Globus pallidus (tissue), 1 donor: ENCODE data around the gene FAM114A2.

Experiments
- DNase-seq: peaks from one replicate; pipeline ENCODE4 v3.0.0-alpha.2; 2015; ENCODE audit warnings: low spot score

FAM114A2 gene

DNA sequence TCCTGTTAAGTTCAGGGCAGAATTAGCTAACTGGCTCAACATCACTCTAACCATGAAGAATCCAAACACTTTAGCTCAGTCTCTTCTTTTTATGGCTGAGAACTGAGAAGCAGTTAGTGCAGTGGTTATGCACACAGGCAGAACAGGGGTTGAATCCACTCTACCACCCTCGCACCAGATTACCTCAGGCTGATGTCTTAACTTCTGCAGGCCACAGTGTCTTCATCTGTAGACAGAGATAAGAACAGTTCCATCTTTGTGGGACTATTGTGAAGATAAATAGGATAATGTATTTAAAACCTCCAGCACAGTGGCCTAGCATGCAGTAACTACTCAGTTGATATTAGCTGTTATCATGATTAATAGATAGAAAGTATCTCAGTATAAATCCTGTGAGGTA lies 54.8 kb downstream of the FAM114A2 start:
- no peak for DNase-seq

DNA sequence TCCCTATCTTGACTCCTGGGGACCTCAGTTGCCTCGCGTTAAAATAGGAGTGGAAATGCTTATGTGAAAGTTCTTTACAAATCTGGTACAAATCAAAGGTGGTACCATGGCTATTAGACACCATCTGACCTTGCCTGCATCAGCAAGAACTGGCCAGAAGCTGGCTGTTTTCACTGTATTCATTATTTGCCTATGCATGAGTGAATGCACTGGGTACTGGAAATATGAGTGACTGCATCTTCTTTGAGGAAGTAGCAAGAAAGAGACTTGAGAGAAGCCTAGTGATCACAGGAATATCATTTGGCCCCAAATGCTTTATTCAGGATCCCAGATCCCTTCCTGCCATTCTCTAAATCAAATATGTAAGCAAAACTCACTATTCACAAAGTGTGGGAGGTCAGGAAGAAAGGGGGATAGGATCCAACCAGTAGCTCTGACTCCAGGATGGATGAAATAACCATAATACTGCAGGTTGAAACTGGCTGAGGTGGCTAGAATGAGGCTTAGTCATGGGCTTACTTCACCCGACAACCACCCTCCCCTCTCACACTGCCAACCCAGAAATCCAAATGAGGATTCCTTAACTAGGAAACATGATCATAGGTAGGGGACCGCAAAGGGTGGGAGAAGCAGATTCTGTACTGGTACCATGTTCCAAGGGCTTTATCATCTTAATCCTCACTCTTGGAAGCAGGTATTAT lies 56.7 kb downstream of the FAM114A2 start:
- no peak for DNase-seq

DNA sequence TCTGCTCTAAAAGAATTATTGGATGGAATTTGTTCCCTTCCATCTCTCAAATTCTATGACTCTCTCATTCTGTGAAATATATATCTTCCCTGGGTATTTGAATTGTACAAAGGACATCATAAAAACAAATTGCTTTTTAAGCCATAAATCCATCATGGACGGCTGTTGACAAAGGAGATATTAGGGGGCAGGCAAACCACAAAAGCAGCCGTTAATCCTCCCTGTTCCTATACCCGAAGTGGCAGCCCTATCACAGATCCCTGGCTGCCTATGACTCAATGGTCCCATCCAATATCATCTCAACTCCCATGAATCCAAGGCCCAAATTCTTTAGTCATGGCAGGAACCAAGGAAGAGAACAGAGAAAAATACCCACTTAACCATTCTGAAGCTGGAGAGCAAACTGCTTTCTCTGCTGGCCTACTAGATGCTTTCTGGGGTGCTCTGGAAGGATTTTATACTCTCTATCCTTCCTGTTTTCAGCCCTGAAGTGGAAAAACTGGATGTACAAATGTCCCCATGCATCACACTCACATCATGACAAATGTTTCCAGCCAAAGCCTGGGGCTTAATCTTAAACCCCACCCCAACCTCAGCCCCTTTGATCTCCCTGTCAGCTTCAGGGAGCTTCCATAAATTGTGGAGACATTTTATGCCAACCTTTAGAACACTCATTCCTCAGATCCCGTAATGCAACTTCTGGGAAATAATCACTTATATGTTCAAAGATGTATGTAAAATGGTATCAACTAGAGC lies 59.5 kb downstream of the FAM114A2 start:
- no peak for DNase-seq

DNA sequence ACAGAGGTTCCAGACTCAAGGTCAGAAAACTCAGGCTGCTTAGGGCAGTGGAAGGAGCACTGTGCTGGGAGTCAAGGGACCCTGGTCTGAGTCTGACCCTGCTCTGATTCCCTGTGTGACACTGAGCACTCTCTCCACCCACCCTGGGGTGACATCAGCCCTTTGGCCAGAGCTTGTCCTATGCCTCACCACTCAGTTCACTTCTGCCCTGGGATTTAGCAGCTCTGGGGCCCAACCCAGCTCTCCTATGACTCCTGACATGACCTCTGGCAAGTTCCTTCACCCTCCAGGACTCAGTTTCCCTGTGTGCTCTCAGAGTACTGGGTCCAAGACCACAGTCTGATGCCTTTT lies 63.9 kb downstream of the FAM114A2 start:
- no peak for DNase-seq

DNA sequence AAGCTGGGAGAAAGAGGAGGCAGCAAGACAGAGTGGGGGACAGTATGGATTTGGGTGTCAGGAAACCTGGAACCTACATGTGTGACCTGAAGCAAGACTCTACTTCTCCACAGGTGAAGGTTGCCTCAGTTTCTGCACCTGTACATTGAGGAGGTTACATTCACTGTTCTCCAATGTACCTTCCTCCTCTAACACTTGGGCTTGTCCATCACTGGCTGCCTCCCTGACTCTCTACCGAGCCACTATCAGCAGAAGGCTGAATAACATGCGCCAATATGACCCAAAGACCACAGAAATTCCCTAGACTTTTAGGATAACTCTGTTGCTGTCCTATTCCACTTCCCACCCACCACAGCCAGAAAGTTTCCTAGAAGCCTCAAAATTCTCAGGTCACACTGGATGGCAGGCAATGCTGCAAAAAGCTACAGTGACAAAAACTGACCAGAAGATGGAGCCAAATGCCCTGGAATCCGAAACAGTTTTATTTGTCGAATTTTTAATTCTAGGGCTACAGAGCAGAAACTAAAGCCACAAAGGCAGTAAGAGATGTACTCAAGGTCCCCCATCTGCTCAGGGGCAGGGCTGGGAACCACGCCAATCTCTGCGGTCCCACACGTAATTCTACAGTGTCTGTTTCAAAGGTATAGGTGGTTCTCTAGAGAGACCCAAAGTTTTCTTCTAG lies 64.4 kb downstream of the FAM114A2 start:
- peak; percentile 48 for DNase-seq

DNA sequence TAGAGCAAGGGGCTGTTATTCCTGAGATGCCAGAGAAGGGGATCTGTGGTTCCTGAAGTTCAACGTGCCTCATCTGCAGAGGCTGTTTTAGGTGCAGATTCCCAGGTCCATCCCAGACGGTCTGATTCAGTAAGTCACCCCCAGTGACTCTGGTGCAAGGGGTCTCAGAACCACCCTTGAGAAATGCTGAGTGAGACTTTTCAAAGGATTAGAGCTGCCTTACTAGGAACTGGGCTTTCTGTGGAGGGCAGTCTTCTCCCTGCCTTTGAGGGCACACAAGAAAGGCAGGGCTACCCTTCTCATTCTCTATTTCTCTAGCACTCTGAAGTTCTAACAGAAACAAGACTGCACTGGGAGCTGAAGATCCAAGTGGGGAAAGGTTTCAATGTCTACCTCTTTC lies 66.5 kb downstream of the FAM114A2 start:
- DNase-seq: no peak

DNA sequence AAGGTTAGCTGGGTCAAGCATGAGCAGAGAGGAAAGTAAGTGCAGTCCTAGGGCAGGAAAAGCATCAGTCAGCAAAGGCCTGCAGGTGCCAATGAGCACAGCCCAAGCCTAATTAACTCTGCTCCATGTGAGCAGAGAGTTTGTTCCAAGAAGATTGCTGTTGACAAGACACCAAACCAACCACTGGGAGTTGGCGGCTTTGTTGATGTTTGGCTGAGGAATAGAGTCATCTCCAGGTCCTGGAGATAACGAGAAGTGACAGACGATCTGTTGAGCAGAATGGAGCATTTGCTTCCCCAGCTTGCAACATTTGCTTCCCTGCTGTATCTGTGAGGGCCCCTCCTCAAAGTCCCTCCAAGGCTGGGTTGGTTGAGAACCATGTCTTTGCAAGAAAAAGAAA lies 68.2 kb downstream of the FAM114A2 start:
- DNase-seq: no peak

DNA sequence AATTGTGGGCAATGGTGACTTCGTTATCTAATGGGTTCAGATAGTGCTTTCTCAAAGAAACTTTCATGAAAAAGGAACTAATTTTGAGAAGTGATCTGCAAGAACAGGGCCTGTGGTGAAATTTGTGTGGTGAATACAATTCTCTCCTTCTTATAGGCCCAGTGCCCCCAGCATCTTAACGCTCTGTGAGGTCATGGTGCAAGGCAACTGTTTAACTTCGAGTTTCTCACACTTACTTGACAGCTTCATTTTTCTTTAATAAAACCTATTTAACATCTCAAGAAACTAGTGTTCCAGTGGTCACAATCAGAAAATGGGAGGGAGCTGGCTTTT lies 69.2 kb downstream of the FAM114A2 start:
- no peak for DNase-seq

DNA sequence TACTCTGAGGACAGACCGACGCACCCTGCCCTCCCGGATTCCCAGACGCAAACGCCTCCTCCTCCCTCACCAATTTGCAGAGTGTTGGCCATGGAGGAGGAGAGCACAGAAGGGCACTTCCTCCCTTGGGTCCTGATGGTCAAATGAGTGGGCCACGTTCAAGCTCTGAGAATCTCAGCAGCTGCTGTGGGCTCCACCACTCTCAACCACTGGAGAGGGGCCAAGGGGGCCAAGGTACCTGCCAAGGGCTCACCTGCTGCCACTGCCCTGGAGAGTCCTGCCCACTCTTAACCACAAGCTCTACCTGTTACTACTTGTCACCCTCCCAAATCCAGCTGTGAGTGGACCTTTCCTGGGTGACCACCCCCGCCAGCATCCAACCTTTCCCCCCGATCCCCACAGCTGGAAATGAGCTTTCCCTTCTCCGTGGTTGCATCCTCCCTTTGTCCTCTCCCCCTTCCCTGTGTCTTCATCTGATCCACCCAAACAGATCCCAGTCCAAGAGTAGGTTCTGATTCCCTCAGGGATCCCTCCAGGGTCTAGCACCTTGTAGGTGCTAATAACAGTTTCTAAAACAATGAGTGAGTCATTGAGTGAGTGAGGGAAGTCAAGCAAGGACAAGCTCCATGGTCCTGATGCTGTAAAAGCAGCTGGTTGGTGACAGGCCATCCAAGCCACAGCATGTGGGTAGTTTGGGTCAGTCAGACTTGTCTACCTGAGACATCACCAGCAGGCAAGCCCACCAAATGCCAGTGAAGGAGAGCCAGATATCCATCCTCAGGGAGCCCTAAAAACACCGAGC lies 69.7 kb downstream of the FAM114A2 start:
- DNase-seq: no peak

DNA sequence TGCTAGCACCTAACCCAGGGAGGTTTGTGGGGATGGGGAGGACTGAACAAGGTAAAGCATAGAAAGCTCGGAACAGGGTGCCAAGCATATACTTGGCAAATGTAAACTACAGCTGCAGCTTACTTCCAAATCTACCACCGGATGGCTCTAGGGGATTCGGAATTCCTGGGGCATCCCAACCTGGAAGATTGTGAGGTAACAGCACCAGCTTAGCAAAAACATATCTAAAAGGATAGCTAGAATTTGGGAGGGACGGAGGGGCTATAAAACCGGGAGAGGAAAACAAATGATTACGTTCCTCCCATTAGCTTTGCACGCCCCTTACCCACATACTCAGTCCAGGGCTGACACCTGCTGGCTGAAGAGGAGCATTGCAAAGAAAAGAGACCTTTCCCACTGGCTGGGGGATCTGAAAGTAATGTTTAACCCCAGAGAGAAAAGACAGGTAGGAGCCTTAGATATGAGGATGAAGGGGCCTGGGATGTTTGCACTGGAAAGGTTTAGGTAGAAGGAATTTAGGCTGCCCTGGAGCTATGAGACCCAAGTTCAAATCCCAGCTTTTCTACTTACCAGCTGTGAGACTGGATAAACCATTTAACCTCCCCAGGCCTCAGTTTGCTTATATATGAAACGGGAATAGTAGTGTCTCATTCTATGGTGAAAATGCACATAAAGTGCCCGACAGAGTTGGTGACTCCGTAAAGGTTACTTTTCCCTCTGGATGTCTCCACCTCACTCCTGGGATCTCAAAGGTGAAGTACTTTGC lies 73.6 kb downstream of the FAM114A2 start:
- peak; percentile 33 for DNase-seq

DNA sequence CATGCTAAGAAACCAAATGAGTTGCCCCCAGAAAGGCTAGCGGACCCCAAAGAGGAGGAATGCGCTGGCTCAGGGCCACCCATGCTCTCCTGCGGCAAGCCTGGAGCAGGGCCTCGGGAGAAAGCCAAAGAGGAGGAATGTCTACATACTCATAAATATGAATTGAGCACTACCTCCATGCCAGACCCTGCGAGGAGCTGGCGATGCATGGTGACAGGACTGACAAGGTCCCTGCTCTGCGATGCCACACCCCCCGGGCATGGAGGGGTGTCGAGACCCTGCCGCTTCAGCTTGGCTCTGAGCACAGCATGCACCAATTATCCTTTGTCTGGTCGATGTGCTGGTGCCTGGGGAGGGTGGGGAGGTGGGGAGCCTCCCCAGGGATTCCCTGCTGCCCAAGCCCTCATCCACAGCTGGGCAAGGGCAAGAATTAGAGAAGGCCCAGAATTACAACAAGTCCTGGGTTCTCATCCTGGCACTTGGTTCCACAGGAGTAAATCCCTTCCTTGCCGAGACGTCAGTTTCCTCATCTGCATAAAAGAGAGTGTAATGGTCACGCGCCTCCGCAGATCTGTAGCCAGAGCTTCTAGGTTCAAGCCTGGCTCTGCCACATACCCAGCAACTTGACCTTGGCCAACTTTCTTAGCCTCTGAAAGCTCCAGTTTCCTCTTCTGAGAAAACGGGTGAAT lies 74.4 kb downstream of the FAM114A2 start:
- no peak for DNase-seq

DNA sequence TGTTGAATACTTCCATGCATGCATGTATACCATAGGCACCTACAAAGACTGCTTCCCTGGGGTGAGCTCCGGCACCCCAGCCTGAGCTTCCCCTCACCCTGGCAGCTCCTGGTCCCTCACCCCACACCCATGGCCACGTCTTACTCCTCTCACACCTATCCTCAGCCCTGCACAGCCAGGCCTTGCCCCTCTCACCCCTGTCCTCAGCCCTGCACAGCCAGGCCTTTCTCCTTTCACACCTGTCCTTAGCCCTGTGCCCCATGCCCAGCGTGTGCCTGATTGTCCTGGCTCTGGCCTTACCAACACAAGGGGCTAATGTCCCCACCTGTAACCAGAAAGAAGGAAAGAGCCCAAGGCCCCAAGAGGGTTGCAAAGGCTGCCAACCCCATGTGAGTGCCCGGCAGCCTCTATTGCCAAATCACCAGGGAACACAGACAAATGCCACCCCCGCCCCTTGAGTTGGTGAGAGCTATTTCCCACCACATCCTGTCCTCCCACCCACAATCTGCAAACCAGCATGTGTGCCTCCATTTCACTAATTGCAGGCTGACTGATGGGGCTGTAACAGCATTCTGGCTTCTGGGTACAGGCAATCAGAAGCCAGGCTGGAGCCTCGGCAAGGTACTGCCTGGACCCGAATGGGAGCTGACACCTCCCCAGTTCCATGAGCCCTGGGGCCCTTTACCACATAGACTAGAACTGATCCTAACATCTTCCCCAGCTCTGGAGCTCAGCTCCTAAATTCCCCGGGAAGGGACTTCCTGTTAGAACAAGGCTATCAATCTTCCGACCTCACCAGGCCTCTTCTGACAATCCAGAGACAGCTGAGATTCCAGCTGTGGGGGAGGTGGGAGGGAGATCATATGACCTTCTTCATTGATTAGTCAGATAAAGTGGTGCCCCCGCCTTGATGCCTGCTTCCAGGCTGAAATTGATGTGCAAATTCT lies 78.2 kb downstream of the FAM114A2 start:
- no peak for DNase-seq

DNA sequence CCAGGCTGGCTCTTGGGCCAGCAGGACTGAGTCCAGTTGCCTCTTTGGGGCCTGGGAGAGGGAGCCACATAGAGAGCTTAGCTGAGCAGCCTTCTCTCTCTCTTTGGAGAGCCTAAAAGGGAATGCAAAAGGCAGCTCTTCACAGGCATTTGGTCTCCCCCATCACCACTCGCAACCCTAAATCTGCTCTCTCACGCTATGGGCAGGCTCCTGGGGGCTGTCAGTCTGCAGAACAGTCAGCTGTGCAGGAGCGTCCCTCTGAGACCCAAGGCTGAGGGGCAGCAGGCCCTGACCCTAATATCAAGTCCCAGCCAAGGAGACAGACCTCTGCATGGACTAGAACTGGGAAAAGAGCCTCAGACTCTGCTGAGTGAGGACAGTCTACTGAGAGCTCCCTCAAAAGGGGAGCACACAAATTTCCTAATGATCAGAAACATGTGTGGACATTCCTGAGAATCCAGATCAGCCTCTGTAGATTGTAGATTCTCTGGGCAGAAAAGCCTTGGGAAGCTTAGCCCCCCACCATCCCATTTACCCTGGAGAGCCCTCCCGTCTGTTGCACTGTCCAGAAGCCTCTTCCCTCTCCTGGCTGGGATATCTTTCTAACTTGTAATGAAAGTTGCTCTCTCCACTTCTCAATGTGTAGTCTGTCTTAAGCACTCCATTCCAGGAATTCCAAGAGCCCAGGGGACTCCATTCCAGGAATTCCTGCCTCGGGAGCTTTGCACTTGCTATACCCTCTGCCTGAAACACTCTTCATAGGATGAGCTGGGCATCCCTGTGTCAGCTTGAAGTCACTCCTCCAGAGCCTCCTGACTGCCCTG lies 79.4 kb downstream of the FAM114A2 start:
- no peak for DNase-seq

DNA sequence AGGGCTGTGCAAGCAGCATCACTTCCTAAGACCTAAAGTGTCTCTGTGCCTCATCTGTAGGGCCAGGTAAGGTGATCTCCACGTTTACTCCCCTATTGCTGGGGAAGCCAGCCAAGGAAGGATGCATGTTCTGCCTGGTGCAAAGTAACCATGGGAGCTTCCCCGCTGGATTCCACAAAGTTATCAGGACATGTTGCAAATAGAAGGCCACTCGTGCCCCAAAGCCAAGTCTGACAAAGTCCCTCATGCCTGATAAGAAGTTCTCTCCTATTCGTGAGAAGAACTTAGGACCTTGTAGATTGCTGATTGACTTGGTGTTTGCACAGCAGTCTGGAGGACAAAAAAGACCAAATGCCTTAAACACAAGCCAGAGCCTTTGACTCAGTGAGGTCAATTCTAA lies 81.5 kb downstream of the FAM114A2 start:
- DNase-seq: no peak

DNA sequence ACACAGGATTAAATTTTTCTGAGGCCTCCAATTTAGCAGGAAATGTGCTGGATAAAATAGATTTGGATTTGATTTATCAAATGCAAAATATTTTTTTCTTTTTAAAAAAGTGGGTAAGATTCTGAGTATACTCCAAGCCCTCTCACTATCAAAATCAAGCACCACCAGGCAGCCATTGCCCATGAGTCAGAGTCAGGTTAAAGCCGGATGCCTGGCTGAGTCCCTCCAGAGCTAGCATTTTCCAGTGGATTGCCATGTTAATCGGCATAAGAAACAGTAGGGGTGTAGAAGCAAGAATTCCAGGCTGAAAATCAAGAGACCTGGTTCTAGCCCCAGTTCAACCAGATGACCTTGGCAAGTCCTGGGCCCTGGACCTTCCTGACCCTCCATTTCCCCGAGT lies 85.3 kb downstream of the FAM114A2 start:
- DNase-seq: no peak

DNA sequence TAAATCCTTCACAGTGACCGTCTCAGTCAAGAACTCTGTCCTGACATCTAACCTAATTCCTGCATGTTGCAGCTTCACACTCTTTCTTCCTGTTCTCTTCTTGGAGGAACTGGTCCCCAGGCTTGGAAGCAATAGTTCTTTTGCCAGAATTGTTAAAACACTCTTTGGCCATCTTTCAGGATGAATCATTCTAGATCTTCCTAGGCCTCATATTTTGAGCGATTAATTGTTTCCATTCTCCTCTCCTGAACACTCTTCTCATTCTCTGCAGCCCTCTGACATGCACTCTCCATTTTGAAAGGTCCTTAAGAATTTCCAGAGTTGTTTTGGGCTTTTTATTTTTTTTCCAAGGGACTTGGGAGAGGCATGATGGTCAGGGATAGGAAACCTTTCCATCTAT lies 85.8 kb downstream of the FAM114A2 start:
- DNase-seq: no peak

DNA sequence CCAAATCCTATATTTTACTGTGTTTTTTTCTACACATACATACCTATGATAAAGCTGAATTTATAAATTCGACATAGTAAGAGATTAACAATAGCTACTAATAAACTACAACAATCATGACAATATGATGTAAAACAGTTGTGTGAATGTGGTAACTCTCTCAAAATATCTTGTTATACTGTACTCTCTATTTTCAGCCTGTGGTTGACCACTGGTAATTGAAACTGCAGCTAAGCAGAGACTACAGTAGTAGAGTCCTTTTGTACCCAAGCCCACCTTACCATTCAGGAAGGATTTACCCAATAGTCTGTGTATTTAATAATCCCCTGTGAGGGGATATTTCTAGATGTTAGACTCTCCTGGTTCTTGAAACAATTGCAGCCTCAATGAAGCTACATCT lies 86.7 kb downstream of the FAM114A2 start:
- DNase-seq: no peak

DNA sequence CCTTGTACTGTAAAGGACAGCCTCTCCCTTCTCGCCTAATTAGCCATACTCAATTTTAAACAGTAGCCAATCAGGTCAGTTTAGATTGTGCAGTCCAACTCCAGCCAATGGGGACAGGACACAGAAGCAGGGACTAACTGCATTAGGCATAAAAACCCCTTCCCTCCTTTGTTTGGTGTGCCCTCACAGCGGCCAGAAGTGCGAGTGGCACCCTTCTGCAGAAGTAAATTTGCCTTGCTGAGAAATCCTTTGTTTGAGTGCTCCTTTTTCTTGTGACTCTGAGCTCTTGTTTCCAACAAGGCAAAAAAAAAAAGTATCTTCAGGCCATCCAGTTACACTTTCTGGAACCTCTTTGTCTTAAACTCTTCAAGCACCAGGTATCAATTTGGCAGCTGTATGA lies 97.4 kb downstream of the FAM114A2 start:
- DNase-seq: no peak
